DOHH2 (cell line): Measurements from ENCODE around the gene HOXA5.

Experiments
- H3F3A ChIP-seq: fragments of 200-600 bp; sonication (generic), shearing (Covaris generic); 2 replicates; pipeline ENCODE4 v1.6.0; 2016; ENCODE audit warnings: antibody characterized with exemption, mild to moderate bottlenecking; ENCODE audit not compliant: control insufficient read depth, insufficient read depth
- H3K27ac ChIP-seq: fragments of 200-600 bp; sonication (generic); 2 replicates; pipeline ENCODE4 v1.5.1; 2014; ENCODE audit warnings: low read depth, mild to moderate bottlenecking, low read length, moderate library complexity
- H3K27me3 ChIP-seq: fragments of 200-600 bp; sonication (generic); 2 replicates; pipeline ENCODE4 v1.6.1; 2014; ENCODE audit warnings: mild to moderate bottlenecking, low read length, mixed read lengths; ENCODE audit not compliant: control insufficient read depth
- H3K36me3 ChIP-seq: fragments of 200-600 bp; sonication (generic); 2 replicates; pipeline ENCODE4 v1.6.1; 2014; ENCODE audit warnings: mild to moderate bottlenecking, low read length, moderate library complexity, mixed read lengths; ENCODE audit not compliant: control insufficient read depth
- H3K4me1 ChIP-seq: fragments of 200-600 bp; sonication (generic); 2 replicates; pipeline ENCODE4 v1.6.1; 2014; ENCODE audit warnings: mild to moderate bottlenecking, low read length, mixed read lengths; ENCODE audit not compliant: control insufficient read depth
- H3K4me2 ChIP-seq: fragments of 200-600 bp; sonication (generic); 2 replicates; pipeline ENCODE4 v1.6.0; 2014; ENCODE audit warnings: mild to moderate bottlenecking, low read length, moderate library complexity
- H3K4me3 ChIP-seq: fragments of 200-600 bp; sonication (generic); 2 replicates; pipeline ENCODE4 v1.5.1; 2014; ENCODE audit warnings: mild to moderate bottlenecking, low read length, mixed read lengths
- H3K79me2 ChIP-seq: fragments of 200-600 bp; sonication (generic); 2 replicates; pipeline ENCODE4 v1.6.1; 2014; ENCODE audit warnings: mild to moderate bottlenecking, low read length, mixed read lengths; ENCODE audit not compliant: control insufficient read depth
- H3K9me2 ChIP-seq: fragments of 200-600 bp; sonication (generic); replicated peaks from 2 replicates; pipeline ENCODE4 v1.6.1; 2014; ENCODE audit warnings: mild to moderate bottlenecking, low read length, mixed read lengths; ENCODE audit not compliant: control insufficient read depth
- H3K9me3 ChIP-seq: fragments of 200-600 bp; sonication (generic); 2 replicates; pipeline ENCODE4 v1.6.1; 2014; ENCODE audit warnings: antibody characterized with exemption, low read length, mixed read lengths; ENCODE audit not compliant: control insufficient read depth, insufficient read depth
- H4K20me1 ChIP-seq: fragments of 200-600 bp; sonication (generic); 2 replicates; pipeline ENCODE4 v1.6.0; 2014; ENCODE audit warnings: low read depth, mild to moderate bottlenecking, antibody characterized with exemption, low read length, moderate library complexity; ENCODE audit not compliant: control insufficient read depth, insufficient read depth
- CTCF ChIP-seq: fragments of 200-600 bp; sonication (generic); IDR thresholded peaks from one replicate; pipeline ENCODE4 v1.5.1; 2014; ENCODE audit warnings: antibody characterized with exemption, mild to moderate bottlenecking, low read depth, low read length; ENCODE audit not compliant: poor library complexity, severe bottlenecking
- EZH2phosphoT487 ChIP-seq: fragments of 200-600 bp; sonication (generic); IDR thresholded peaks from 2 replicates; pipeline ENCODE4 v1.6.1; 2017; ENCODE audit warnings: borderline replicate concordance, mild to moderate bottlenecking, antibody characterized with exemption, low read length, moderate library complexity, mixed read lengths

The HOXA5 gene

DNA sequence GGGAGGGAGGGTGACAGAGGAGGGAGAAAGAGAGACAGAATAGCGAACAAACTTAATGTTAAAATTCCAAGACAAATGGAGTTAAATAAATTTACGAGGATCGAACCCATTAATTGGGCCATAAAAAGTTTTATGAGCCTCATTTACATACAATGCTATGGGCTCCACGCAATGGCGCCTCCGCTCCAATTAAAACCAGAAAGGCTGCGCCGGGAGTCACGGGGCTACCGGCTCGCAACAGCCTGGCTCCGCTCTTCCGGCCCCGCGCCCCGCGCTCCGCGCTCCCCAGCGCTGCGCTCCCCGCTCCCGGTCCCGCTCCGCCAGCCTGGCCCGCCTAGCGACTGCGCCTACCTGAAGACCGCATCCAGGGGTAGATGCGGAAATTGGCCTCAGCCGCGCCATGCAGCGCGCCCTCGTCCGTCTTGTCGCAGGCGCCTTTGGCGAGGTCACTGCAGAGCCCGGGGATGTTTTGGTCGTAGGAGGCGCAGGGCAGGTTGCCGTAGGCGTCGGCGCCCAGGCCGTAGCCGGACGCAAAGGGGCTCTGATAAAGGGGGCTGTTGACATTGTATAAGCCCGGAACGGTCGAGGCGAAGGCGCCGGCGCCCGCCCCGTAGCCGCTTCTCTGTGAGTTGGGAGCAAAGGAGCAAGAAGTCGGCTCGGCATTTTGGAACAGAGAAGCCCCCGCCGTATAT is 12.5 kb upstream of the HOXA5 start:
- Histone ChIP-seq H3K27me3 (peaks cover 85% of the 10 kb centered on the region), H3K36me3 (no peaks in the 10 kb centered on the region), H4K20me1 (no peaks in the 10 kb centered on the region), H3K79me2 (no peaks in the 10 kb centered on the region), H3K4me2 (no peak overlapping the region), H3K4me3 (no peak overlapping the region), H3K9me3 (no peaks in the 10 kb centered on the region), H3K9me2 (no peaks in the 10 kb centered on the region), H3K27ac (no peak overlapping the region), H3F3A (no peaks in the 10 kb centered on the region), H3K4me1 (peaks cover 31% of the 10 kb centered on the region)
- TF ChIP-seq CTCF (no peak), EZH2phosphoT487 (no peak)

DNA sequence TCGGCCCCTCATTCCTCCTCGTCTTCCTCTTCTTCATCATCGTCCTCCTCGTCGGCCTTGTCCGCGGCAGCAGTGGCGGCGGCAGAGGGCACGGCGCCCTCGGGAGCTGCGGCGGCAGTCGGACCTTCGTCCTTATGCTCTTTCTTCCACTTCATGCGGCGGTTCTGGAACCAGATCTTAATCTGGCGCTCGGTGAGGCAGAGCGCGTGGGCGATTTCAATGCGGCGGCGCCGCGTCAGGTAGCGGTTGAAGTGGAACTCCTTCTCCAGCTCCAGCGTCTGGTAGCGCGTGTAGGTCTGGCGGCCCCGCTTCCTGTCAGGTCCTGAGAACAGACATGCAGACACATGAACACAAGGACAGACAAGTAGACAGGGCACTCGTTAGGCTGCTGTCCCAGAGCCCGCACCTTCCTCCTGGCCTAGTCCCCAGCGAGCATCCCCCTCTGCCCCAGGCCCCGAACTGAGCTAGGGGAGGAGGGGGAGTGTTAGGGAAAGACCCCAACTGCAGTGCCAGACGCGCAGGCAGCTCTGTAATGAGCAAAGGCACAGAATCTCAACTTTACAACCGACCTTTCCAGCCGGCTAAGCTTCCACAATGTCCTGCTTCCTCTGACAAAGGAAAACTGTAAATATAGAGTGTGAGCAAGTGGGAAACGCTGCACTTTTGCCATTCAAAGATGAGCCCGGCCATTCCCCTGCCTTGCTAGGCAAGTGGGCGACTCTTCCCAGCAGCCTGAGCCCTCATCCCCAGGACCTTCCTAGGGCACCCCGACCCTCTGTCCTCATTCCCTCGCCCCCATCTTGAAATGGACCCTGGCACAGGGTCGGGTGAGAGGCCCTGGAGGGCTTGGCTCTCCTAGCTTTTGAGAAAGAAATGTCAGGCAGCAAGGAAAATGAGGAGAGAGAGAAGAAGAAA is 11.7 kb upstream of the HOXA5 start:
- peaks cover 32% of the 10 kb centered on the region for H3K4me1 ChIP-seq
- no peaks in the 10 kb centered on the region for H3K9me2 ChIP-seq
- no peaks in the 10 kb centered on the region for H3K36me3 ChIP-seq
- H4K20me1 ChIP-seq, result no peaks in the 10 kb centered on the region
- H3F3A ChIP-seq, result no peaks in the 10 kb centered on the region
- peaks cover 83% of the 10 kb centered on the region for H3K27me3 ChIP-seq
- no peak overlapping the region for H3K27ac ChIP-seq
- no peaks in the 10 kb centered on the region for H3K9me3 ChIP-seq
- H3K79me2 ChIP-seq, result no peaks in the 10 kb centered on the region
- peak overlapping the region; percentile 13; the same call in 1 of the 2 replicates for H3K4me2 ChIP-seq
- H3K4me3 ChIP-seq, result no peak overlapping the region
- no peak for TF ChIP-seq CTCF
- no peak; the same call in 1 of the 2 replicates for TF ChIP-seq EZH2phosphoT487

DNA sequence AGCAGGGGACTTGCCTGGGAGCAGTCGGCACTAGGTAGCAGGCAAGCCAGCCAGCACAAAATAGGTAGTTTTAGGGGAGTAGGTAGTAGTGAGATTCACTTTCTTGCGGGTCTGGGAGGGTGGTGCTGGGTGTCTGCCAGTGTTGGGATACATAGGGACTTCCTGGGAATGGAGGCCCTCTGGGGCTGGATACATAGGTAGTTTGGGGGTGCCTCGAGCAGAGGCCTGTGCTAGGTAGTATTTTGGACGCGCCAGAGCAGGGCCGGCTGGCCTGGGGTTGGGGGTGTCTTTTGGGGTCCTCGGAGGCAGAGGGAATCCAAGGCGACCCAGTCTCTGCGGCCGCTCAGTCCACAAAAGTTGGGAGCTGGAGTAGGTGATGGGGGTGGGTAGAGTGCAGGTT is 10.9 kb upstream of the HOXA5 start:
- H3K4me2 ChIP-seq, result no peak overlapping the region
- no peaks in the 10 kb centered on the region for H3K9me3 ChIP-seq
- peaks cover 34% of the 10 kb centered on the region for H3K4me1 ChIP-seq
- H3K9me2 ChIP-seq, result no peaks in the 10 kb centered on the region
- no peak; the same call in 1 of the 2 replicates for TF ChIP-seq EZH2phosphoT487
- no peak for TF ChIP-seq CTCF
- H3K27ac ChIP-seq, result no peak overlapping the region
- H3K36me3 ChIP-seq, result no peaks in the 10 kb centered on the region
- peaks cover 77% of the 10 kb centered on the region for H3K27me3 ChIP-seq
- no peaks in the 10 kb centered on the region for H4K20me1 ChIP-seq
- H3K79me2 ChIP-seq, result no peaks in the 10 kb centered on the region
- no peaks in the 10 kb centered on the region for H3F3A ChIP-seq
- no peak overlapping the region for H3K4me3 ChIP-seq
